ENCODE data around the gene KIAA1671. TPM values are rescaled to one million over a fixed set of nuclear protein-coding genes. Genes with fewer than 3 reads are reported as not detected.

Gene KIAA1671
- total RNA-seq, 1 donor from 2014 or later = 14.5 TPM

- H3K9me3 Mint-ChIP-seq = no peaks in the 10 kb centered on the region
- no peak overlapping the region for H3K27ac Mint-ChIP-seq (ENCODE audit: unreplicated experiment)
- peaks cover 3% of the 10 kb centered on the region for H3K27me3 Mint-ChIP-seq (ENCODE audit: low read depth)
- no peak overlapping the region for H3K4me3 Mint-ChIP-seq
- no peak for TF ChIP-seq CTCF (conservative IDR thresholded peaks at IDR 0.05)
- no peaks in the 10 kb centered on the region for H3K36me3 Mint-ChIP-seq (ENCODE audit: low read depth)
- no peaks in the 10 kb centered on the region for H3K4me1 Mint-ChIP-seq
- DNase-seq (ENCODE audit: low read depth, low spot score) = no peak
Observed at GRCh38 chr22:24926428-24926725, 26.1 kb upstream of the KIAA1671 start.

GRCh38 chr22:24926849-24927579, 25.5 kb upstream of the KIAA1671 start:
- H3K36me3 Mint-ChIP-seq (ENCODE audit: low read depth) = no peaks in the 10 kb centered on the region
- no peaks in the 10 kb centered on the region for H3K9me3 Mint-ChIP-seq
- H3K4me1 Mint-ChIP-seq = no peaks in the 10 kb centered on the region
- H3K27me3 Mint-ChIP-seq (ENCODE audit: low read depth) = peaks cover 6% of the 10 kb centered on the region
- no peak overlapping the region for H3K4me3 Mint-ChIP-seq
- H3K27ac Mint-ChIP-seq (ENCODE audit: unreplicated experiment) = no peak overlapping the region
- DNase-seq (ENCODE audit: low read depth, low spot score) = no peak
- TF ChIP-seq CTCF (conservative IDR thresholded peaks at IDR 0.05) = no peak

DNA sequence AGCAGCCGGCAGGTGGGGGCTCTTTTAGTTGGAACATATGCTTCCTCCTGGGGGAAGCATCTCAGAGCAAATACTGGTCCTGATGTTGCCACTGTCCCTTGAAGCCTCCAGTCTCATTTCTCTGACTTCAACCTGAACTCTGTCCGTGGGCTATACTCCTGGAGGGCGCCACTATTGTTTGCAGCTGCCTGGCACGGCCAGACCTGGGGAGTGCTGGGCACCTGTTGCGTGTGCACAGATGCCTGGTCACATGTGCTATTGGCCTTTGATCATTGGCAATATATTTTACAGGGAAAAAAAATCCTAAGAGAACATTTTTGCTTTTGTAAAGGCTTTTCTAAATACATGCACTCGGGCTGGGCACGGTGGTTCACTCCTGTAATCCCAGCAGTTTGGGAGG, 24.2 kb upstream of the KIAA1671 start:
- TF ChIP-seq CTCF (conservative IDR thresholded peaks at IDR 0.05) = no peak
- Mint-ChIP-seq H3K36me3 (ENCODE audit: low read depth) (no peaks in the 10 kb centered on the region), H3K4me1 (no peaks in the 10 kb centered on the region), H3K9me3 (no peaks in the 10 kb centered on the region), H3K27ac (ENCODE audit: unreplicated experiment) (no peak overlapping the region), H3K27me3 (ENCODE audit: low read depth) (peaks cover 6% of the 10 kb centered on the region), H3K4me3 (no peak overlapping the region)
- no peak for DNase-seq (ENCODE audit: low read depth, low spot score)

DNA sequence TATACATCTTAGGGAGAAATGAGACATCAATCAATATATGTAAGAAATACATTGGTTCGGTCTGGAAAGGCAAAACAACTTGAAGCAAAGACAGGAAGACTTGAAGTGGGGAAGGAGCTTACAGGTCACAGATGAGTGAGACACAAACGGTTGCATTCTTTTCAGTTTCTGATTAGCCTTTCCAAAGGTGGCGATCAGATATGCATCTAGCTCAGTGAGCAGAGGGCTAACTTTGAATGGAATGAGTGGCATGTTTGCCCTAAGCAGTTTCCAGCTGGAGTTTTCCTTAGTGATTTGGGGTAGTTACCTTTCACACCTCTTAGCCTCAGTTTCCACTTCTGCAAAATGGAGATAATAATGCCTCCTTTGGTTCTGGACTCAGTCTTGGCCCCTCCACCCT, 21.8 kb upstream of the KIAA1671 start:
- no peak for TF ChIP-seq CTCF (conservative IDR thresholded peaks at IDR 0.05)
- Mint-ChIP-seq H3K36me3 (ENCODE audit: low read depth) (no peaks in the 10 kb centered on the region), H3K27ac (ENCODE audit: unreplicated experiment) (no peak overlapping the region), H3K4me1 (peaks cover 5% of the 10 kb centered on the region), H3K9me3 (no peaks in the 10 kb centered on the region), H3K27me3 (ENCODE audit: low read depth) (peaks cover 6% of the 10 kb centered on the region), H3K4me3 (no peak overlapping the region)
- no peak for DNase-seq (ENCODE audit: low read depth, low spot score)

GRCh38 chr22:24935771-24936483, 16.6 kb upstream of the KIAA1671 start:
- Mint-ChIP-seq H3K9me3 (no peaks in the 10 kb centered on the region), H3K4me3 (no peak overlapping the region), H3K36me3 (ENCODE audit: low read depth) (no peaks in the 10 kb centered on the region), H3K4me1 (peaks cover 5% of the 10 kb centered on the region), H3K27ac (ENCODE audit: unreplicated experiment) (no peak overlapping the region), H3K27me3 (ENCODE audit: low read depth) (peaks cover 3% of the 10 kb centered on the region)
- TF ChIP-seq CTCF (conservative IDR thresholded peaks at IDR 0.05) = no peak
- no peak for DNase-seq (ENCODE audit: low read depth, low spot score)

Data from neural crest cell (in vitro differentiated cells).